ENCODE results near the gene IDI1.

- no peak for TF ChIP-seq CTCF (conservative IDR thresholded peaks at IDR 0.05; ENCODE audit: low read length)
- TF ChIP-seq EZH2phosphoT487 (IDR thresholded peaks at IDR 0.05; ENCODE audit: borderline replicate concordance) = no peak
These were observed 58.1 kb downstream of the IDI1 start for GRCh38 chr10:990808-991207.

Measured in Loucy (cell line).